Endodermal cell (in vitro differentiated cells): ENCODE measurements around the gene CDH6. TPM values are rescaled to one million over a fixed set of nuclear protein-coding genes. Genes with fewer than 3 reads are reported as not detected.

Source experiments
- DNase-seq: peaks from one replicate; pipeline ENCODE4 v3.0.0-alpha.2; 2017
- H3K27ac ChIP-seq: 2 replicates; pipeline ENCODE4 v1.5.1; 2013; ENCODE audit warnings: mild to moderate bottlenecking, low read depth, low read length, moderate library complexity
- H3K27me3 ChIP-seq: 2 replicates; pipeline ENCODE4 v1.6.1; 2013; ENCODE audit warnings: mild to moderate bottlenecking, low read length, moderate library complexity; ENCODE audit not compliant: insufficient read depth, control insufficient read depth, poor library complexity, severe bottlenecking
- H3K36me3 ChIP-seq: 2 replicates; pipeline ENCODE4 v1.7.0; 2013; ENCODE audit warnings: mild to moderate bottlenecking, low read length, moderate library complexity; ENCODE audit not compliant: control insufficient read depth, insufficient read depth
- H3K4me1 ChIP-seq: one replicate; pipeline ENCODE4 v1.7.0; 2013; ENCODE audit warnings: low read length; ENCODE audit not compliant: control insufficient read depth, insufficient read depth
- H3K4me3 ChIP-seq: 2 replicates; pipeline ENCODE4 v1.5.1; 2013; ENCODE audit warnings: mild to moderate bottlenecking, low read length, moderate library complexity
- H3K9ac ChIP-seq: 2 replicates; pipeline ENCODE4 v1.6.1; 2013; ENCODE audit warnings: mild to moderate bottlenecking, low read length, moderate library complexity; ENCODE audit not compliant: poor library complexity, severe bottlenecking; ENCODE audit errors: extremely low read depth
- H3K9me3 ChIP-seq: 2 replicates; pipeline ENCODE4 v1.6.1; 2013; ENCODE audit warnings: mild to moderate bottlenecking, low read length, moderate library complexity; ENCODE audit not compliant: control insufficient read depth
- H3K27ac Mint-ChIP-seq: 2 replicates; pipeline ENCODE4 v1.8.0; 2020; ENCODE audit warnings: mixed read lengths
- H3K27me3 Mint-ChIP-seq: 2 replicates; pipeline ENCODE4 v1.8.0; 2021; ENCODE audit warnings: mild to moderate bottlenecking, mixed read lengths; ENCODE audit not compliant: insufficient read depth
- H3K36me3 Mint-ChIP-seq: 2 replicates; pipeline ENCODE4 v1.8.0; 2020; ENCODE audit warnings: low read depth, mixed read lengths
- H3K4me1 Mint-ChIP-seq: 2 replicates; pipeline ENCODE4 v1.8.0; 2020; ENCODE audit warnings: mixed read lengths
- H3K4me3 Mint-ChIP-seq: 2 replicates; pipeline ENCODE4 v1.8.0; 2020; ENCODE audit warnings: mild to moderate bottlenecking, moderate library complexity, mixed read lengths
- H3K9me3 Mint-ChIP-seq: 2 replicates; pipeline ENCODE4 v1.8.0; 2020; ENCODE audit warnings: mild to moderate bottlenecking, mixed read lengths
- WGBS, 2 experiments: methylation state at CpG; one replicate each; pipeline versions ENCODE4 v1.1.5 to v1.1.7; 2013; ENCODE audit warnings: missing lambda C conversion rate in 2 of 2, mixed read lengths in 1 of 2; ENCODE audit not compliant: insufficient coverage in 1 of 2, insufficient read length in 1 of 2; 5-methylcytosine and 5-hydroxymethylcytosine counted together
- total RNA-seq, 2 donors: library from RNA; stranded (reverse); fragmentation: NEBNext Ultra II Directional in 1 of 2; extraction: Animal tissue kit (Norgen Biotek cat#: 25700) in 1 of 2; gene quantifications; 2 replicates in 1 of 2; 3 replicates in 1 of 2; pipeline ENCODE4 v1.2.1, GENCODE V29; 2021
- TF ChIP-seq, protein P1 (sequence below): fragments of 200-600 bp; sonication (generic); conservative IDR thresholded peaks from 2 replicates; pipeline ENCODE4 v1.5.0; 2021; ENCODE audit warnings: antibody characterized with exemption, mild to moderate bottlenecking

Gene CDH6
- total RNA-seq, 2 donors from 2014 or later = 1.1 TPM

DNA sequence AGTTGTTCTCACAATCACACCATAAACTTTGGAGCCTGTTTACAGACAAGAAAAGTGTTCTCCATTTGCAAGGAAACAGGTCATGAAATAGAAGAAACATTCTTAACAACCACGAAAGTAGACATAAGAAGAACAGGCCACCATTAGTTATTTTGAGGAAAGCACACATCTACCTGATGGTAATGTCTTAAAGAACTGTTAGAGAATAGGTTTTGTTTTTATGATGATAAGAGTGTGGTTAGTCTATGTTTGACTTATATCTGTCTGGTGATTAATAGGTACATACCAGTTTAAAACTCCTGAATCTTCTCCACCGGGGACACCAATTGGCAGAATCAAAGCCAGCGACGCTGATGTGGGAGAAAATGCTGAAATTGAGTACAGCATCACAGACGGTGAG lies 108.3 kb downstream of the CDH6 start:
- no peaks in the 10 kb centered on the region for H3K9me3 Mint-ChIP-seq
- Histone ChIP-seq H3K36me3 (no peaks in the 10 kb centered on the region), H3K27me3 (no peaks in the 10 kb centered on the region), H3K4me1 (peaks cover 4% of the 10 kb centered on the region), H3K4me3 (peak overlapping the region; percentile 14), H3K27ac (no peak overlapping the region), H3K9me3 (no peaks in the 10 kb centered on the region), H3K9ac (no peak overlapping the region)
- no peak overlapping the region for H3K27ac Mint-ChIP-seq
- no peaks in the 10 kb centered on the region for H3K27me3 Mint-ChIP-seq
- H3K4me3 Mint-ChIP-seq = no peak overlapping the region
- TF ChIP-seq, protein P1, sequence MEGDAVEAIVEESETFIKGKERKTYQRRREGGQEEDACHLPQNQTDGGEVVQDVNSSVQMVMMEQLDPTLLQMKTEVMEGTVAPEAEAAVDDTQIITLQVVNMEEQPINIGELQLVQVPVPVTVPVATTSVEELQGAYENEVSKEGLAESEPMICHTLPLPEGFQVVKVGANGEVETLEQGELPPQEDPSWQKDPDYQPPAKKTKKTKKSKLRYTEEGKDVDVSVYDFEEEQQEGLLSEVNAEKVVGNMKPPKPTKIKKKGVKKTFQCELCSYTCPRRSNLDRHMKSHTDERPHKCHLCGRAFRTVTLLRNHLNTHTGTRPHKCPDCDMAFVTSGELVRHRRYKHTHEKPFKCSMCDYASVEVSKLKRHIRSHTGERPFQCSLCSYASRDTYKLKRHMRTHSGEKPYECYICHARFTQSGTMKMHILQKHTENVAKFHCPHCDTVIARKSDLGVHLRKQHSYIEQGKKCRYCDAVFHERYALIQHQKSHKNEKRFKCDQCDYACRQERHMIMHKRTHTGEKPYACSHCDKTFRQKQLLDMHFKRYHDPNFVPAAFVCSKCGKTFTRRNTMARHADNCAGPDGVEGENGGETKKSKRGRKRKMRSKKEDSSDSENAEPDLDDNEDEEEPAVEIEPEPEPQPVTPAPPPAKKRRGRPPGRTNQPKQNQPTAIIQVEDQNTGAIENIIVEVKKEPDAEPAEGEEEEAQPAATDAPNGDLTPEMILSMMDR = no peak
- no peaks in the 10 kb centered on the region for H3K36me3 Mint-ChIP-seq
- DNase-seq = no peak
- peaks cover 7% of the 10 kb centered on the region for H3K4me1 Mint-ChIP-seq
- 81 to 85% methylated on average over 5 of the region's 5 CpGs for WGBS, 2 experiments

DNA sequence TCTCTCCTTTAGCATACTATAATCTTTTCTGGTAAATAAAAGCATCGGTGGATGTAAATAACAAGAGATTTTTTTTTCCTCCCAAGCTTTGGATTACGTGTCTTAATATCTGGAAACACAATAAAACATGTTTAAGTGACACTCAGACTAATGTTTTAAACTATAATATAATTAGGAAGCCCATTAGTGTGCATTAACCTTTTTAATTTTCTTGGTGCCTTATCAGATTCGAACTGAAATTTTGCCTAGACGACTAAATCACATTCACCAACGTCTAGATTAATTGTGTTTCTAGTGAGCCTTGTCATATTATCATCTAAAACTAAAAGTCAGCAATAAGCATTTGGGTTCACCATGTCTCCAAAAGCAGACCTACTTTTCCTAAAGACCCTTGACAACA lies 110.2 kb downstream of the CDH6 start:
- Histone ChIP-seq H3K4me1 (peaks cover 4% of the 10 kb centered on the region), H3K27me3 (no peaks in the 10 kb centered on the region), H3K9ac (no peak overlapping the region), H3K27ac (no peak overlapping the region), H3K36me3 (no peaks in the 10 kb centered on the region), H3K4me3 (no peak overlapping the region), H3K9me3 (no peaks in the 10 kb centered on the region)
- 97 to 100% methylated on average over 1 to 5 of the region's 5 CpGs for WGBS, 2 experiments
- H3K27me3 Mint-ChIP-seq = no peaks in the 10 kb centered on the region
- TF ChIP-seq, protein P1 = no peak
- no peak for DNase-seq
- no peak overlapping the region for H3K4me3 Mint-ChIP-seq
- no peak overlapping the region for H3K27ac Mint-ChIP-seq
- no peaks in the 10 kb centered on the region for H3K36me3 Mint-ChIP-seq
- H3K9me3 Mint-ChIP-seq = no peaks in the 10 kb centered on the region
- H3K4me1 Mint-ChIP-seq = peaks cover 3% of the 10 kb centered on the region

DNA sequence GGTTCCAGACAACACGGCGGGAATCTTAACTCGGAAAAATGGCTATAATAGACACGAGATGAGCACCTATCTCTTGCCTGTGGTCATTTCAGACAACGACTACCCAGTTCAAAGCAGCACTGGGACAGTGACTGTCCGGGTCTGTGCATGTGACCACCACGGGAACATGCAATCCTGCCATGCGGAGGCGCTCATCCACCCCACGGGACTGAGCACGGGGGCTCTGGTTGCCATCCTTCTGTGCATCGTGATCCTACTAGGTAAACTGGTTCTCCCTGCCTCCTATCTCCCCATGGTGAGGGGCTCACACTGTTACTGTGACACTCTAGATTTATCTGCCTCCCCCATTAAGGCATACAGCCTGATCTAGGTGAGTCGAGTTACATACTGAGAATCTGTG lies 124.2 kb downstream of the CDH6 start:
- H3K4me1 Mint-ChIP-seq = peaks cover 10% of the 10 kb centered on the region
- Histone ChIP-seq H3K4me3 (no peak overlapping the region), H3K36me3 (no peaks in the 10 kb centered on the region), H3K27ac (no peak overlapping the region), H3K27me3 (no peaks in the 10 kb centered on the region), H3K4me1 (no peaks in the 10 kb centered on the region), H3K9ac (no peak overlapping the region), H3K9me3 (no peaks in the 10 kb centered on the region)
- H3K27me3 Mint-ChIP-seq = no peaks in the 10 kb centered on the region
- H3K27ac Mint-ChIP-seq = no peak overlapping the region
- H3K36me3 Mint-ChIP-seq = no peaks in the 10 kb centered on the region
- peak; percentile 88 for DNase-seq
- H3K9me3 Mint-ChIP-seq = no peaks in the 10 kb centered on the region
- 94% methylated on average over 12 to 13 of the region's 13 CpGs for WGBS, 2 experiments
- no peak overlapping the region for H3K4me3 Mint-ChIP-seq
- TF ChIP-seq, protein P1 = peak; percentile 76
